ENCODE results near the gene RELN. TPM values are rescaled to one million over a fixed set of nuclear protein-coding genes. Genes with fewer than 3 reads are reported as not detected.

The RELN gene
- total RNA-seq, 2 donors from 2014 or later = 6.9 to 8.0 TPM

- H3K9me3 ChIP-seq = no peaks in the 10 kb centered on the region
- no peak overlapping the region for H3K27ac ChIP-seq
- no peaks in the 10 kb centered on the region for H3K36me3 ChIP-seq
- no peak overlapping the region for H3K4me3 ChIP-seq
- no peaks in the 10 kb centered on the region for H3K27me3 ChIP-seq
- no peaks in the 10 kb centered on the region for H3K4me1 ChIP-seq
- DNase-seq (ENCODE audit: low spot score) = no peak
- TF ChIP-seq CTCF (IDR thresholded peaks at IDR 0.05) = no peak
These were observed 102.4 kb downstream of the RELN start for GRCh38 chr7:103887050-103887449.

GRCh38 chr7:103879928-103880600 is 109.4 kb downstream of the RELN start:
- no peaks in the 10 kb centered on the region for H3K9me3 ChIP-seq
- no peaks in the 10 kb centered on the region for H3K27me3 ChIP-seq
- H3K4me1 ChIP-seq = no peaks in the 10 kb centered on the region
- H3K4me3 ChIP-seq = no peak overlapping the region
- no peak for TF ChIP-seq CTCF (IDR thresholded peaks at IDR 0.05)
- H3K27ac ChIP-seq = no peak overlapping the region
- no peak for DNase-seq (ENCODE audit: low spot score)
- H3K36me3 ChIP-seq = no peaks in the 10 kb centered on the region

GRCh38 chr7:103879411-103879810 is 110.0 kb downstream of the RELN start:
- H3K4me1 ChIP-seq = no peaks in the 10 kb centered on the region
- H3K9me3 ChIP-seq = no peaks in the 10 kb centered on the region
- no peaks in the 10 kb centered on the region for H3K27me3 ChIP-seq
- TF ChIP-seq CTCF (IDR thresholded peaks at IDR 0.05) = no peak
- H3K36me3 ChIP-seq = no peaks in the 10 kb centered on the region
- H3K4me3 ChIP-seq = no peak overlapping the region
- DNase-seq (ENCODE audit: low spot score) = no peak
- no peak overlapping the region for H3K27ac ChIP-seq

GRCh38 chr7:103877565-103877964 is 111.9 kb downstream of the RELN start:
- no peaks in the 10 kb centered on the region for H3K27me3 ChIP-seq
- no peak for DNase-seq (ENCODE audit: low spot score)
- no peak overlapping the region for H3K4me3 ChIP-seq
- H3K27ac ChIP-seq = no peak overlapping the region
- TF ChIP-seq CTCF (IDR thresholded peaks at IDR 0.05) = no peak
- H3K4me1 ChIP-seq = no peaks in the 10 kb centered on the region
- no peaks in the 10 kb centered on the region for H3K9me3 ChIP-seq
- no peaks in the 10 kb centered on the region for H3K36me3 ChIP-seq

- DNase-seq (ENCODE audit: low spot score) = no peak
- Histone ChIP-seq H3K27me3 (no peaks in the 10 kb centered on the region), H3K9me3 (no peaks in the 10 kb centered on the region), H3K4me3 (no peak overlapping the region), H3K4me1 (no peaks in the 10 kb centered on the region), H3K27ac (no peak overlapping the region), H3K36me3 (no peaks in the 10 kb centered on the region)
- TF ChIP-seq CTCF (IDR thresholded peaks at IDR 0.05) = no peak
These were observed 113.7 kb downstream of the RELN start for GRCh38 chr7:103875718-103876117.

- H3K27me3 ChIP-seq = no peaks in the 10 kb centered on the region
- no peaks in the 10 kb centered on the region for H3K9me3 ChIP-seq
- no peak for DNase-seq (ENCODE audit: low spot score)
- no peaks in the 10 kb centered on the region for H3K36me3 ChIP-seq
- no peaks in the 10 kb centered on the region for H3K4me1 ChIP-seq
- H3K4me3 ChIP-seq = no peak overlapping the region
- H3K27ac ChIP-seq = no peak overlapping the region
- no peak for TF ChIP-seq CTCF (IDR thresholded peaks at IDR 0.05)
These were observed 118.0 kb downstream of the RELN start for GRCh38 chr7:103871473-103871872.
